KOPT-K1 (cell line): ENCODE measurements around the gene PHF23.

Experiments used
- H3K27ac ChIP-seq: fragments of 200-600 bp; sonication (generic); 2 replicates; pipeline ENCODE4 v1.5.1; 2016; ENCODE audit warnings: antibody characterized with exemption, mild to moderate bottlenecking, low read depth, low read length; ENCODE audit not compliant: poor library complexity, severe bottlenecking
- H3K36me3 ChIP-seq: fragments of 200-600 bp; sonication (generic); 2 replicates; pipeline ENCODE4 v1.5.1; 2017; ENCODE audit warnings: antibody characterized with exemption, mild to moderate bottlenecking, low read length, moderate library complexity; ENCODE audit not compliant: insufficient read depth
- H3K9me3 ChIP-seq: fragments of 200-600 bp; sonication (generic); 2 replicates; pipeline ENCODE4 v1.5.1; 2017; ENCODE audit warnings: antibody characterized with exemption, low read length, mild to moderate bottlenecking; ENCODE audit not compliant: insufficient read depth, poor library complexity, severe bottlenecking

The PHF23 gene

GRCh38 chr17:7211491-7212273 lies 27.6 kb downstream of the PHF23 start:
- Histone ChIP-seq H3K36me3 (no peaks in the 10 kb centered on the region), H3K9me3 (no peaks in the 10 kb centered on the region), H3K27ac (no peak overlapping the region)

GRCh38 chr17:7208754-7209460 lies 30.4 kb downstream of the PHF23 start:
- no peaks in the 10 kb centered on the region for H3K9me3 ChIP-seq
- no peaks in the 10 kb centered on the region for H3K36me3 ChIP-seq
- H3K27ac ChIP-seq, result no peak overlapping the region

- peaks cover 5% of the 10 kb centered on the region; the same call in 1 of the 2 replicates for H3K36me3 ChIP-seq
- no peaks in the 10 kb centered on the region for H3K9me3 ChIP-seq
- no peak overlapping the region for H3K27ac ChIP-seq
These were observed 31.2 kb downstream of the PHF23 start for GRCh38 chr17:7208027-7208571.

GRCh38 chr17:7207120-7208001 lies 31.9 kb downstream of the PHF23 start:
- H3K27ac ChIP-seq, result no peak overlapping the region

GRCh38 chr17:7205561-7205960 lies 33.7 kb downstream of the PHF23 start:
- Histone ChIP-seq H3K36me3 (peaks cover 12% of the 10 kb centered on the region), H3K27ac (peak overlapping the region; percentile 60)

More at GRCh38 chr17:7207120-7208001, 31.9 kb downstream of the PHF23 start:
- Histone ChIP-seq H3K9me3 (no peaks in the 10 kb centered on the region), H3K36me3 (peaks cover 12% of the 10 kb centered on the region)

GRCh38 chr17:7204828-7205461 lies 34.3 kb downstream of the PHF23 start:
- Histone ChIP-seq H3K36me3 (peaks cover 12% of the 10 kb centered on the region), H3K9me3 (no peaks in the 10 kb centered on the region), H3K27ac (peak overlapping the region; percentile 60)

More at GRCh38 chr17:7205561-7205960, 33.7 kb downstream of the PHF23 start:
- no peaks in the 10 kb centered on the region for H3K9me3 ChIP-seq

- peak overlapping the region; percentile 60 for H3K27ac ChIP-seq
- peaks cover 12% of the 10 kb centered on the region for H3K36me3 ChIP-seq
- H3K9me3 ChIP-seq, result no peaks in the 10 kb centered on the region
These were observed 34.9 kb downstream of the PHF23 start for GRCh38 chr17:7204336-7204735.

- Histone ChIP-seq H3K9me3 (no peaks in the 10 kb centered on the region), H3K36me3 (peaks cover 12% of the 10 kb centered on the region), H3K27ac (no peak overlapping the region)
These were observed 35.9 kb downstream of the PHF23 start for GRCh38 chr17:7203391-7203790.

GRCh38 chr17:7196651-7197401 lies 42.4 kb downstream of the PHF23 start:
- peaks cover 10% of the 10 kb centered on the region for H3K36me3 ChIP-seq

GRCh38 chr17:7195971-7196370 lies 43.3 kb downstream of the PHF23 start:
- H3K27ac ChIP-seq, result no peak overlapping the region
- H3K36me3 ChIP-seq, result peaks cover 14% of the 10 kb centered on the region
- no peaks in the 10 kb centered on the region for H3K9me3 ChIP-seq

More at GRCh38 chr17:7196651-7197401, 42.4 kb downstream of the PHF23 start:
- no peak overlapping the region for H3K27ac ChIP-seq
- no peaks in the 10 kb centered on the region for H3K9me3 ChIP-seq

GRCh38 chr17:7192271-7192937 lies 46.9 kb downstream of the PHF23 start:
- peaks cover 16% of the 10 kb centered on the region for H3K36me3 ChIP-seq
- no peaks in the 10 kb centered on the region for H3K9me3 ChIP-seq
- H3K27ac ChIP-seq, result no peak overlapping the region

- H3K27ac ChIP-seq, result no peak overlapping the region
- peaks cover 13% of the 10 kb centered on the region for H3K36me3 ChIP-seq
- H3K9me3 ChIP-seq, result no peaks in the 10 kb centered on the region
These were observed 47.5 kb downstream of the PHF23 start for GRCh38 chr17:7191571-7192270.

- Histone ChIP-seq H3K36me3 (peaks cover 7% of the 10 kb centered on the region; the same call in 1 of the 2 replicates), H3K9me3 (no peaks in the 10 kb centered on the region), H3K27ac (no peak overlapping the region)
These were observed 48.2 kb downstream of the PHF23 start for GRCh38 chr17:7191069-7191468.
